ENCODE measurements around the gene TRNT1.

DNA sequence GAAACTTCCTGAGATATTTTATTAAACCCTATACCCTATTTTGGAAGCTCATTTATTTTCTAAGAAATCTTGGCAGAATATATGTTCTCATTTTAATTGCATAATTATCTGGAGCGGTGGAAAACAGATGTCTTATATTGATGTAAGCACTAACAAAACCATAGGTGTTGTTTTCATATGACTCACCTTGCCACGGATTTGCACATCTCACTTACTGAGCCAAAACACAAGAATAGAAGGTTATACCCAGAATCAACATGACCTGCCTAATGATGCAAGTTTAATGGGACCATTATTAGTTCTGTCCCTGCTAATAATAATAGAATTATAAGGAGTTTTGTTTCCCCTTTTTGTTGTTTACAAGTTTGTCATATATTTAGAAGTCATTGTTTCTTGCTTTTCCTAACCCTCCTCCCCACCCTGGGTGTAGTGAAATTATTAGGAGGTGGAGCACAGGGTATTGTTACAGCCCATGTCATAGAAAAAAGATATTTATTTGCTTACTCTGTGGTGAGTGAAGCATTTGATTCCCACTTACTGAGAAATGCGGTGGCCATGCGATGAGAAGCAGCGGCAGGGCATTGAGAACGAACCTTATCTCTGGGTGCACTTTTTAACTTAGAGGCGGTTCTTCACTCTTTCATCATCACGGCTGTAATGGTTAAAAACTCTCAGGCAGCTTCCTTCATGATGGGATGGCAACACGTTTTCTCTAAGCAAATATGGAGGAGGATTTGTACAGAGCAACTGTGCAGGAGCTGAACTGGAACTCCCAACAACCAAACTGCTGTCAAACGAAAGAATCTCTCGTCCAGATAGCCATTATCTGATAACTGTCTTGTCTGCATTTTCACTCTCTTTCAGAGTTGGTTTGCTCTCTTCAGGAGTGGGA lies 17.1 kb upstream of the TRNT1 start:
- TF ChIP-seq EZH2 (IDR thresholded peaks at IDR 0.05; ENCODE audit: low read depth, low read length, severe bottlenecking) (no peak), RAD21 (IDR thresholded peaks at IDR 0.05 in 1 of 2, conservative IDR thresholded peaks at IDR 0.05 in 1 of 2; ENCODE audit: low read depth in 2 of 2, low read length in 2 of 2) (no peak), SAP30 (IDR thresholded peaks at IDR 0.05; ENCODE audit: insufficient read depth, insufficient replicate concordance, low read length) (no peak), POLR2AphosphoS5 (IDR thresholded peaks at IDR 0.05; ENCODE audit: low read depth, low read length) (no peak), CREB1 (IDR thresholded peaks at IDR 0.05) (no peak), CBX8 (IDR thresholded peaks at IDR 0.05; ENCODE audit: borderline replicate concordance, low read depth, low read length) (no peak), SIN3A (conservative IDR thresholded peaks at IDR 0.05 in 1 of 2, IDR thresholded peaks at IDR 0.05 in 1 of 2; ENCODE audit: low read depth in 1 of 2, low read length in 2 of 2) (no peak), RBBP5 (IDR thresholded peaks at IDR 0.05; ENCODE audit: borderline replicate concordance, low read depth, low read length) (no peak), RFX5 (IDR thresholded peaks at IDR 0.05; ENCODE audit: borderline replicate concordance, low read depth, low read length) (no peak), EP300 (IDR thresholded peaks at IDR 0.05; ENCODE audit: borderline replicate concordance in 1 of 2, low read depth in 2 of 2, low read length in 2 of 2) (no peak), NANOG (IDR thresholded peaks at IDR 0.05; ENCODE audit: insufficient read depth, low read depth, low read length, poor library complexity, severe bottlenecking) (no peak)
- TF ChIP-seq, protein P1, sequence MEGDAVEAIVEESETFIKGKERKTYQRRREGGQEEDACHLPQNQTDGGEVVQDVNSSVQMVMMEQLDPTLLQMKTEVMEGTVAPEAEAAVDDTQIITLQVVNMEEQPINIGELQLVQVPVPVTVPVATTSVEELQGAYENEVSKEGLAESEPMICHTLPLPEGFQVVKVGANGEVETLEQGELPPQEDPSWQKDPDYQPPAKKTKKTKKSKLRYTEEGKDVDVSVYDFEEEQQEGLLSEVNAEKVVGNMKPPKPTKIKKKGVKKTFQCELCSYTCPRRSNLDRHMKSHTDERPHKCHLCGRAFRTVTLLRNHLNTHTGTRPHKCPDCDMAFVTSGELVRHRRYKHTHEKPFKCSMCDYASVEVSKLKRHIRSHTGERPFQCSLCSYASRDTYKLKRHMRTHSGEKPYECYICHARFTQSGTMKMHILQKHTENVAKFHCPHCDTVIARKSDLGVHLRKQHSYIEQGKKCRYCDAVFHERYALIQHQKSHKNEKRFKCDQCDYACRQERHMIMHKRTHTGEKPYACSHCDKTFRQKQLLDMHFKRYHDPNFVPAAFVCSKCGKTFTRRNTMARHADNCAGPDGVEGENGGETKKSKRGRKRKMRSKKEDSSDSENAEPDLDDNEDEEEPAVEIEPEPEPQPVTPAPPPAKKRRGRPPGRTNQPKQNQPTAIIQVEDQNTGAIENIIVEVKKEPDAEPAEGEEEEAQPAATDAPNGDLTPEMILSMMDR (IDR thresholded peaks at IDR 0.05; ENCODE audit: control extremely low read depth in 1 of 3, insufficient read depth in 1 of 3, low read depth in 1 of 3, low read length in 3 of 3), result no peak
